GM19023 (cell line): ENCODE results near the gene FGFR3.
A peak's percentile ranks its signal among the peaks of the same experiment; 100 is the strongest.

ENCODE experiments used
- ATAC-seq: cut with Tn5 transposase; IDR thresholded peaks from one replicate; pipeline ENCODE4 v1.9.1; 2021; ENCODE audit warnings: mild to moderate bottlenecking, moderate library complexity; ENCODE audit not compliant: unreplicated experiment

Gene FGFR3

DNA sequence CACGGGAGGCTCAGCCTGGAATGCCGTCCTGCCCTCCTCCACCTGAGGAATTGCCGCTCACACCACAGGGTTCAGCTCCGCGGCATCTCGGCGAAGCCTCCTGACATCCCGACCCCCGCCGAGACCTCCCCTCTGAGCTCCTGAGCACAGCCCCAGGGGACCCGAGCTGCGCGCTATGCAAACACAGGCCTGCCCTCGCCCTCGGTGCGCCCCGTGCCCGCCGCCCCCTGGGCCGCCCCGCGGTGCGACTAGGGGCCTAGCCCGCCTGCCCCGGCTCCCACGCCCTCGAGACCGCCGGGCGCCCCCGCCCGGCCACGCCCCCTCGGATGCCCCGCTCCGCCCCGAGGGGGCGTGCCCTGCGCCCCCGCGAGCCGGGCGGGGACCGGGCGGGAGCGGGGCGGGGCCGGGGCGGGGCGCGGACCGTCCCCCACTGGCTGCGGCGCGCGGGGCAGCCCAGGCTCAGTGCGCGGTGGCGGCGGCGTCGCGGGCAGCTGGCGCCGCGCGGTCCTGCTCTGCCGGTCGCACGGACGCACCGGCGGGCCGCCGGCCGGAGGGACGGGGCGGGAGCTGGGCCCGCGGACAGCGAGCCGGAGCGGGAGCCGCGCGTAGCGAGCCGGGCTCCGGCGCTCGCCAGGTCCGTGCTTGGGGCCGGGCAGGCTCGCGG, at the start of gene FGFR3:
TSS of gene FGFR3 (plus strand) at position 462 of the 664 bp plus-strand sequence. CDS start 642 bp downstream, outside the sequence.
- ATAC-seq = peak; percentile 57

DNA sequence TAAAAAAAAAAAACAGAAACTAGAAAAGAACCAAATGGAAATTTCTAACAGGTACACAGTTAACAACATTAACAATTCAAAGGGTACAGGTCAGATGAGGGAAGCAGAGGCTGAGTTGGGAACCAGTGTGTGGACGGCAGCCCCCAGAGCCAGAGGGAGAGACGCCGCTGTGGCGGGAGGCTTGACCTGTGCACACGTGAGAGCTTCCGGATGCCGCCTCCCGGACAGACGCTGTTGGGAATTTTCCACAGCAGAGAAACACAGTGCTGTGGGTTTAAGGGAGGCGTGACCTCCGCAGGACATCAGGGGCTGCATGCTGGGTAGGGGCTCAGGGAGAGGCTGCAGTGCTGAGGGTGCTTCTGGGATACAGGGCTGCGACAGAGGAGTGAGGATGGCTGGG, 49.5 kb upstream of the FGFR3 start:
- ATAC-seq = no peak

DNA sequence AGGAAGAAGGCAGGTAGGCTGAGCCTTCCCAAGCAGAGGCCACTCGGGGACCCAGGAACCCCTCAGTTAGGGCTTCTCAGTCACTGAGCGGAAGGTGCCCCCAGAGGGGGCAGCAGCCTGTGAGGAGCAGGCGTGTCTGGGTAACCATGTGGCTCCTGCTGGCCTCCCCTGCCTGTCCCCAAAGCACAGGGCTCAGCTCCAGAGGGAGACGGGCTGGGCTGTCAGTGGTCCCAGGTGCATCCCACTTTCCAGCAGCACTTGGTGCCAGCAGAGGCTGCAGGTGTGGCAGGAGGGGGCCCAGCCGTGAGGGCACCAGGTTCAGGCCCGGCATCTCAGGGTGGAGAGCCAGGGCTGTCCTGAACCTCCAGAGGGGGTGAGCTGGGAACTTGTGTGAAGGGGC, 49.1 kb upstream of the FGFR3 start:
- no peak for ATAC-seq

DNA sequence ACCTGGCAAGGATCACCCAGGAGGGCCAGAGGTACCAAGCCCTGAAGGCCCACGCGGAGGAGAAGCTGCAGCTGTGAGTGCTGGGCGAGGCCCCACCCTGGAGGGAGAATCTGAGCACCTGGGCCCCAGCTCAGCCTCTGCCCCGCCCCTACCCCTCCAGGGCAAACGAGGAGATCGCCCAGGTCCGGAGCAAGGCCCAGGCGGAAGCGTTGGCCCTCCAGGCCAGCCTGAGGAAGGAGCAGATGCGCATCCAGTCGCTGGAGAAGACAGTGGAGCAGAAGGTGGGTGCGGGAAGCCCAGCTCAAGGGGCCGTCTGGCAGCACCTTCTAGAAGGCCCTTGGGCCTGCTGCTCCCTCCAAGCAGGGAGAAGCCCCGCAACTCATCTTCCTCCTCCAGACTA, 48.5 kb upstream of the FGFR3 start:
- no peak for ATAC-seq

DNA sequence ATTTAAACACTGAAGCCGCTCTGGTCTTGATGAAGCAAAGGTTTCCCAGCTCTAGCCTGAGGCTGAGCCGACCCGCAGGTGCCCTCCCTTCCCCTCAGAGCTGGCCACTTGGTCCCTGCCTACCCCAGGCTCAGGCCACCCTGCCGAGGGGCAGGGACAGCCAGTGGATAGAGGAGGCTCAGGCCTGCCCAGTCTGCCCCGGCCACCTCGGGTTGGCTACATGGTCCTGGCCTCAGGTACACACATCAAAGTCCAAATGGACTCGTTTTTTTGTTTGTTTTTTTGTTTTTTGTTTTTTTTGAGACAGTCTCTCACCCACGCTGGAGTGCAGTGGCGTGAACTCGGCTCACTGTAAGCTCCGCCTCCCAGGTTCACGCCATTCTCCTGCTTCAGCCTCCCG, 47.9 kb upstream of the FGFR3 start:
- no peak for ATAC-seq

DNA sequence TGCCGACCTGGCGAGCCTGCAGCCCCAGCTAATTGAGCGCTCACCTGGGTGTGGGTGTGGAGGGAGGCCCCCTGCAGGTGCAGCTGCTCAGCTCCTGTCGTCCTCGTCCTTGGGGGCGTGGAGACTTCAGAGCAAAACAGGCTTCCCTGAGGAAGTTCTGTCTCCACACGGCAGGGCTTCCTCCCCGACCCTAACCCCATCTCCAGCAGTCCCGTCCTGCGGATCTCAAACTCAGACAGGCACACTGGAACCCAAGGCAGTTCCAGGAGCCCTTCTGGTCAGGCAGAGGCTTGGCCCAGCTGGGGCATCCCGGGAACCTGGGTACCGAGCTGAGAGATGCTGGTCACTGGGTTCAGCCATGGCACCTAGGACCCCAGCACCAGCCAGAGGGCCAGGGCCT, 47.4 kb upstream of the FGFR3 start:
- ATAC-seq = no peak

DNA sequence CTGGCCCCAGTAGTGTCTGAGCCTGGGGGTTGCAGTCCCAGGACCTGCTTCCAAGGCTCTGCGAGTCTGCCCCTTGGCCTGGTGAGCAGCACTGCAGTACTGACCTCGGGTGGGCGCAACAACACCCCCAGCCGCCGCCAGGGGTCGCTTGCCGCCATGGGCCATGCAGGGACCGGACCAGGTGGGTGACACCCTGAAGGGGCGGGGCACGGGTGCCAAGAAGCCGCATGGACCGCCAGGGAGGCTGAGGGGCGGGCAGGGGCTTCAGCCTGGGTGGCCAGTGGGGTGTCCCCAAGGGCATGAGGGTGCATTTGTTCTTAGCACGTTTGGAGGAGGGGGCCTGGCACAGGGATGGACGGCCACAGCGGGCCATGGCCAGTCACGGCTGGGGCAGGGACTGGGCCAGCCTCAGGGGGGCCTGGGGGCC, 46.8 kb upstream of the FGFR3 start:
- ATAC-seq = no peak

DNA sequence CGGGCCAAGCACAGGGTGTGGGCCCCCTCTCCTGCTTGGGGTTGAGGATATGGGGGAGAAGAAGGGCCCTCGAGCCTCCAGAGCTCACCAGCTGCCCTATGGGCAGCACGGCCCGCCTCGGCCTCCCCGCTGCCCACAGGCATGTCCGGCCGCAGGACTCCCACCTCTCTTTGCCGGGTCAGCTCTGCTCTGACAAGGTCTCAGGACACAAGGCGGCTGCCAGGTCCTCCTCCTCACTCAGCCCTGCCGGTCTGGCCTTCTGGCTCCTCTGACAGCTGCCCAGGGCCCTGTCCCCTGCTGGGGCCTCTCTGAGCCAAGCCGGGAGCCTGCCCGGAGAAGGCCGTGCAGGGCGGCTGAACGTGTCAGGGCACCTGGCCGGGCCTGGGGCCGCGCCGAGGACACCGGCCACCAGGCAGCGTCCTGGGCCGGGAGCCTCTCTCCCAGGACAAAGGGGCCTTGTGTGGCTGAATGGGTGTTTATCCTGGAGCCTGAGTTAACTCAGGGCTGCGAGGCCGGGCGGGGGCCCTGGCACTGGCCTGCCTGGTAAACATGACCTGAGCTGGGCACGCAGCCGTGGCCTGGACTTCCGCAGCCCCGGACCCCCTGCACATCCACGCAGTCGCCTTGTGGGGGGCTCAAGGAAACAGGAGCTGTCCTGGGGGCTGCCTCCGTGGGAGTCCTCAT, 46.0 kb upstream of the FGFR3 start:
- no peak for ATAC-seq

DNA sequence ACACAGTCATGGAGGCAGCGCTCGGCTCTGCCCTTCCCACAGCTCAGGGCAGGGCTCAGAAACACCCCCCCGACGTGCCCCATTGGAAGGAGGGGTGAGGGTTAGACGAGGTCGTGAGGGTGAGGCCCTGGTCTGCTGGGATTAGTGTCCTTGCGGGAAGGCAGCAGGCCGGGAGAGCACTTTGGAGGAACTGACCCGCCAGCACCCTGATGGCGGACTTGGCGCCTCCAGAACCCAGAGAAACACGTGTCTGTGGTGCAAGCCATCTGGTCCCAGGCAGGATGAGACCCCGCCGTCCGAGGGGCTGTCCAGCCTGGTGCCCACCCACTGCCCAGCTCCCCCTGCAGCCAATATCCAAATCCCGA, 45.5 kb upstream of the FGFR3 start:
- ATAC-seq = no peak

DNA sequence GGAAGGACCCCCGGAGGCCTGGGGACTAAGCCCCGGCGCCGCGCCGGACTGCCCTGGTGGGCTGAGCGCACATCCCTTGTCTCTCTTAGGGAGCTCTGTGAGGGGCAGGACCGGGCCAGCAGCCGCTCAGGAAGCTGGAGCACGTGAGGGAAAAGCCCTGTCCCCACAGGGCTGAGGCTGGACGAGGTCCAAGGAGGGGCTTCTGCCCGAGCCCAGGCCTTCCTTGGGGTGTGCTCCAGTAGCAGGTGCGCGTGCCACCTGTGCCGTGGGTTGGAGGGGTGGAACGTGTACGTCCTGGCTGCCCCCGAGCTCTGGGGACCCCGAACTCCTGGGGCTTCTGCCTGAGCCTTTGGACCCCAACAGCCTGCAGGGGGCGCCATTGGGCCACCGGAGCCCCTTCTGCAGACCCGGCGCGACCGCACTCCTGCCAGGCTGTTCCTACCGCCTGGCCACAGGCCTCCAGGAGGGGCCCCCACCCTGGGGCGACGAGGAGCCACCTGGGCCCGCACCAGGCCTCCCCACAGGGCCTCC, 44.6 kb upstream of the FGFR3 start:
- ATAC-seq = no peak

DNA sequence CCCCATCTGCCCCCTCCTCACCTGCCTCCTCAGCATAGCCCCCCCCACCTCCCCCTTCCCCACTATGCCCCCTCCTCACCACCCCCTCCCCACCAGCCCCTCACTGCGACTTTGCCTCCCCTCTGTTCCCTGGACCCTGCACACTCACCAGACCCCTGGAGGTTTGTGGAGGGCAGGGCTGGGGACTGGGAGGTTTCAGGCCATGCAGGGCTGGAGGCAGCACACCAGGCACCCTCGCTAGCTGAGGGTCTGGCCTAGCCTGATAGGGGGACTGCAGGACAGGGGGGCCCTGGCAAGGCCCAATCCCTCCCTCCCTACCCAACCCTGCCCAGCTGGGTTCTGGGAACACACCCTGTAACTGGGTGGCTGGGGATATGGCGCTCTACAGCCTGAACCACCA, 43.7 kb upstream of the FGFR3 start:
- no peak for ATAC-seq

DNA sequence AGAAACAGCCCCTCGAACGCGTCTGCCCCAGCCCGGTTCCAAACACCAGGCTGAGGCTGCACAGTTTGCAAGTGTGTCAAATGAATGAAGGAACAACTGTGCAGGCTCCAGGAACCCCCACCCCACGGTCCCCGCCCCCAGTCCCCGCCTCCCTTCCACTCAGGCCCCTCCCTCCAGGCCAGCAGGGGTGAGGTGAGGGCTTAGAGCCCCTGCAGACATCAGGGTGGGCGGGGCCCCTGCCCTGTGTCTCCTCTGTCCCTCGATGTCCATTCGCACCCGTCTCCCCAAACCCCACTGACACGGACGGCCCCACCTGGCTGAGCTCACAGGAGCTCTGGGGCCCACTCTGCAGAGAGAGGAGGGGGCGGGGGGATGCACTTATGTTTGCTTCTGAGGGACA, 43.3 kb upstream of the FGFR3 start:
- no peak for ATAC-seq

DNA sequence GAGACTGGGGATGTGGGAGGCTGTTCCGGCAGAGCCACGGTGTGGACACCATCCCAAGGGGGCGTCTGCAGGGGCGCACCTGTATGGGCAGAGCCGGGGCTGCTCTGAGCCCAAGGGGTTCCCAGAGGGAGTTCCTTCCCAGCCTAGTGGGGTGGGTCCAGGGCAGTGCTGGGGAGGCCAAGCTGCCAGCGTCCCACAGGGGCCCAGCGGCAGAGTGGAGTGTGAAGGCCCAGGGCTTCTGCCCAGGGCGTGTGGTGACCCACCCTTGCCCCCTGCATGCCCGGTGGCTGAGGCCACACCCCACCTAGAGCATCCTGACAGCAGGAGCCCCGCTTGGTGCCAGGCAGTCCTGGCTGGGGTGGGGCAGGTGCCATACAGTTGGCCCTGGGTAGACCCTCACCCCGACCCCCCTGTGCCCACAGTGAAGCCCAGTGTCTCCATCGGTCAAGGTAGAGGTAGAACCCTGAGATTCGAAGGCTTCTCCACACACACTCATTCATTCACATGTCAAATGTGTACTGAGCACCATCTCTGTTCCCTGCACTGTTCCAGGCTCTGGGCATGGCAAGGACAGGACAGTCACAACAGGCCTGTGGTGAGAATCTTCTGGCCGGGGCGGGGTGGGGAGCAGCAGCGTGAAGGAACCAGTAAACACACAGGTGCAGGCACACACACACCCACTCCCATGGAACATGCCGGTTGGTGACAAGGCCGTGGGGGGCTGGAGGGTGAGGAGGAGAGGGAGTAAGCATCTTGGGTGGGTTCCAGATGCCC, 42.5 kb upstream of the FGFR3 start:
- no peak for ATAC-seq

DNA sequence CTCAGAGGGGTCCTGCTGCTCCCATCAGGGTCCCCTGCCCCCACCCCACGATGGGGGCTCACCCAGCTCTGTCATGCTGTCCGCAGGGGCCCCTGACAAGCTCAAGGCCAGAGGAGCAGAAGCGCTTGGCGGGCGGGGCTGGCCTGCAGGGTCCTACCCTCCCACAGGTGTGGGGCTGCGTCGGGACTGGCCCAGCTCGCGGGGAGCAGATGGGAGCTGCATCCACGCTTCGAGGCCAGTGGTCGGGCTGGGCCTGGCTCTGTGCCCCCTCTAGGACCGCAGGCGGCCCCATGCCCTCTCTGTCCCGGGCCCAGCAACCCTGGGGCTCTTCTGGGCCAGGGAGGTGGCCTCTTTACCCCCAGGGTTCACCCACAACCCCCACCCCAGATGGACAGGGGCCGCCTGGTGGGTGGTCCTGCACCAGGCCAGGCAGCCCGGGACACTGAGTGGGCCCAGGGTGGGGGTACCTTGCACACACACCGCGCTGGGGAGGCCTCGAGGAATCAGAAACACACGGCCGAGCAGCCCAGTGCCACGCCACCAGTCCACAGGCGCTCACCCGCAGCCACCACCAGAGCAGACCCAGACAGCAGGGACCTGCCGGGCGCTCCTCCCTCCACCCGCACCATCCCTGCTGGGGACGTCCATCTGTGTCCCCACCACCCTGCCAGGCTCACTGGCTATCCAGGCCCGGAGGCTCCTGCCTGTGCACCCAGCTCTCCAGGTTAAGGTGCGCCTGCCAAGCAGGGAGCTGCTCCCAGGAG, 41.8 kb upstream of the FGFR3 start:
- ATAC-seq = no peak

DNA sequence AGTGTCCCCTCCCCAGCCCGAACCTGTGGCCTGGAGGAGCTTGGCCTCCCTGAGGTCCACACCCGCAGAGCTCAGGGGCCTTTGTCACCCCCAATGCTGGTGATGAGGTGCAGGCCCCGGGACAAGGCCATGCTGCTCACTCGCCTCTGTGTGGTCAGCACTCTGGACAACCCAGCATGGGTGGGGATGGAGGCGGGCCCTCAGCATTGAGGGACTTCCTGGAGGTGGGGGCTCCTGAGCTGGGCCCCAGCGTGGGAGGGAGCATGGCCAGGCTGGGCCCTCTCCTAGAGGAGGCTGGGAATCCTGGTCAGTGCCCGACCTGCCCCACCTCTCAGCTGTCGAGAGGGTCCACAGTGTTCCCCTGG, 41.2 kb upstream of the FGFR3 start:
- no peak for ATAC-seq

DNA sequence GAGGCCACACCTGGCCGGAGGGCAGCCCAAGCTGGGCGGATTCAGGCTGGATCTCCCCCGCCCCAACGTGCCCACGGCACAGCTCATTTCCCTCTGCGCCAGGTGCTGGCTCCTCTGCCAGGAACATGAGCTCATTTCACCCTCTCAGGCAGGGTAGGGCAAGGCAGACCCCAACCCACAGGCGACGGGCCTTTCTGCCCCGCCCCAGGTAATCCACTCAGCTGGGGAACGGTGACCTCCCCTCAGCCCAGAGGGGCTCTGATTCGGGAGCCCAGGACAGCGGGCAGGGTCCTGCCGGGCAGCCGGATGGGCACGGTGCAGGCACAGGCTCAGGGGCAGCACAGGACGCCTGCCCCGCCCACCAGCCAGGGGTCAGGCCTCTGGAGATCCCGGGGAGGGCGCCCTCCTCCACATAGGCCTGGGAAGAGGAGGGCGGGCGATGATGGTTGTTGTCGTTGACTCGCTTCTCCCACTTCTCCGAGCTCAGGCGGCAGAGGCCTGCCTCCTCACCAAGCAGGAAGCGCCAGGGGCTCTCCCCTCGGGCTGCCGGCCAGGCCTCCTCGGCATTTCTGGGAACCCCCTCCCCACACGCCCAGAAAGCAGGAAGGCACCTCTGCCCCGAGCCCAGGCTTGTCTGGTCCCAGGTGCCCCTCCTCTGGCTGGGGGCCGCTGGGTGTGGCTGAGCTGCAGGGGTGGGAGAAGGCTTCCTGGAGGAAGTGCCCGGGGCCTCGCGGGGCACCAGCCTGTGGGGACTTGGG, 40.6 kb upstream of the FGFR3 start:
- ATAC-seq = no peak

DNA sequence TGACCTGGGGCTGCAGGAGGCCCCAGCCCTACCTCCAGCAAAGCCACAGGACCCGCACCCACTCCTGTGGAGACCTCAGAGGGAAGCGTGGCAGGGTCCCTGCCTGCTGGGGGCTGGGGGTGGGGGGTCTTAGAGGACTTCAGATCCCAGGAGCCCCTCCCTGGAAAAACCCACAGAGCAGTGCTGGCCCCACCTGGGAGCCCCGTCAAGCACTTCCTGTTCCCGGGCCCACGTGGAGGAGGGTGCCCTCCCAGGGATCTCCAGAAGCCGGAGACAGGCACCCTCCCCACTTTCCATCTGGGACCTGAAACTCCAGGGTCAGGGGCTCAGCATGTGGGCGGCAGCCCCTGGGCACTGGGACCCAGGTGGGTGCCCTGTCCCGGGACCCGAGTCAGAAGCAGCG, 39.8 kb upstream of the FGFR3 start:
- no peak for ATAC-seq

DNA sequence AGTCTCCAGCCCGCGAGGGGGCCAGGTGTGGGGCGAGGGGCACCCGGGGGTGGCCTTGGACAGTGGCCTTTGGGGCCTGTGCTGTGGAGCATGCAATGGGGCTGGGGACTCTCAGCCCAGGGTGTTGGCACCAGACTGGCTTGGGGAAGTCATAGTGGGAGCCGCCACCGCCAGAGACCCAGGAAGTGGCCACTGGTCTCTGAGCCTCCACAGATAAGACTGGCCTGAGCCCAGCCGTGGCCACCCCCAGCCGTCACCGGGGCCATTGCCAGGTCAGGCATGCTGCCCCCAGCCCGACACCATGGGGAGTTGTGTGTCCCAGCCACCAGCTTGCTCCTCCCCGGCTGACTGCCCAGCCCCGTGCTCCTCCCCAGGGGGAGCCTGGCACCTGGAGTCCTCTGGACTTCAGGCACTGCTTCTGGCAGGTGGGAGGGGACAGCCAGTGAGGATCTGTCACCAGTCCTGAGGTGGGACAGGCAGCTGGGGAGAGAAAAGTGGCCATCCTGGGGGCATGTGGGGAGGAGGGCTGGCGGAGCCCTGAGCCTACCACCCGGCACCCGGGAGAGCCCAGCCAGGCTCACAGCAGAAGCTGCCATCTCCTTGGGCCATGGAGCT, 39.3 kb upstream of the FGFR3 start:
- ATAC-seq = no peak

DNA sequence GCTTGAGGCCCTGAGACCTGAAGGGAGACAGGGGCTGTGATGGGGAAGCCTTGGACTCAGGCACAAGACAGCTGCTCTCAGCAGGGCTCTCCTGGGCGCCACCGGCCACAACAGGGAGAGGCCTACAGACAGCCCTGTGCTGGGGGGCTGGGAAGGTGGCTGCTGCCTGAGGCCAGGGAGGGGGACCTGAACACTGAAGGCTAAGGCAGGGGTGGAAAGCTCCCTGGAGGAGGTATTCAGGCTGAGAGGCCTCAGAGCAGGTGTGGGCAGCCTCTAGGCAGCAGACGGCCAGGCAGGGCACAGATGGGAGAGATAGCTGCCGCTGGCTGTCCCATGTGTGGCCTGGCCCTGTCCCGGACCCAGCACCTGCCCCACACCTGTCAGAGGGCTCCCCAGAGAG, 38.8 kb upstream of the FGFR3 start:
- no peak for ATAC-seq

DNA sequence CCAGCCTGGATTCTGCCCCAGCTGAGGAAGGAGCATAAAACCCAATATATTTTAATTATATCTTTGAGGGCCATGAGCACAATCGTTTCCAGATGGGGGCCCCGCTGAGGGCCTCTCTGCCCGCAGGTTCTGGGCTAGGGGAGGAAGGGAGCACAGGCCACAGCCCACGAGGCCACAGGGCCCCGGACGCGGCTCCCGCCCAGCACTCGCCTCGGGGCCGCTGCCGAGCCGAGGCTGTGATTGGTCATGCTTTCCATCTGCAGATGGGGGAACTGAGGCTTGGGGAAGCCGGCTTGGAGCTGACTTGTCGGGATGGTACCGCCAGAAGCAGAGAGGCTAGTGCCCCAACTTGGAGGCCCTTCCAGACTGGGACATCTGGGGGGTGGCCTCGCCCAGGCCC, 37.8 kb upstream of the FGFR3 start:
- no peak for ATAC-seq
